Fibroblast of peridontal ligament (primary cell): ENCODE results near the gene TVP23A.
"Not testable (repeated sequence)": the region's sequence is repeated elsewhere in the genome, so short reads cannot be mapped to it uniquely, and the experiment has no call there.

ENCODE experiments used
- DNase-seq: peaks from one replicate; pipeline ENCODE4 v3.0.0-alpha.2; 2010; ENCODE audit errors: extremely low read depth

Gene TVP23A

DNA sequence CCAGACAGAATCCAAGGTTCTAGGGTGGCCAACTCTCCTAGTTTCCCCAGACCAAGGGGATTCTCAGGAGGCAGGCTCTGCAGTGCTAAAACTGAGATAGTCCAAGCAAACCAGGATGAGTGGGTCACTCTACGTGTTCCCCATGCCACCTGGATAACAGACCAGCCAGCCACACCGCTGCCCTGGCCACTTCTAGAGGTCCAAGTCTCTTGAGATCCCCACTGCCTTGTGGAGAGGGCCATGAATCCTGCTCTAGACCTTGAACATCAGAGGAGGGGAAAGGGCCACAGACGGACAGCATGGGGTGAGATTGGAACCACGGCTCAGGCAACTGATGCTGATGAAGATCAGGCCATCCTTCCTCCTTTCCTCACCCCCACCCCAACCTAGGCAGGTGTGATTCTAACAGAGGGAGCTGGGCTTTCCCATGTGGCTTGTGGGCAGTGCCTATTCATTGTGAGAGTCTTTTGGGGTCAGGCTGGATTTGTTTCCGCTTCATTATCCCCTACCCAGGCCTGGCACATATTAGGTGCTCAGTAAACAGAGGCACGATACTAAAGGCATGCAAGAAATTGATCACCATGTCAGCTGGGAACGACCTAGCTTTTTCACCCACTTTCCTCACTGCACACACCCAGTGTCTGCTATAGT is 16.8 kb upstream of the TVP23A start:
- no peak for DNase-seq

DNA sequence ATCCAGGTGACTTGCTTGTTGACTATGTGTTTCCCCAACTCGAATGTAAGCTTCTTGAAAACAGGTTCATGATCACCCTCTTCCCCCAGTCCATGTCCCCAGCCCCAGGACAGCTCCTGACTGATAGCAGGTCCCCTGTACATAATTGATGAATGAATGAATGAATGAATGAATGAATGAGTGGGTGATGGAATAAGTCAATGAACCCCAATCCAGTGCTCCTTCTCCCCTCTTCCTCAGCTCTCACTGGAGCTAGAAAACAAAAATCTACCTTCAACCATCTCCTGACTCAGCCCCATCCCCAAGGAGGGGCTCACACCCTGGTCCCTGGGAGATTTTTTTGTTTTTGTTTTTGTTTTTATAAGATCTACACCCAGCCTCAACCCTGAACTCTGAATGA is 16.2 kb upstream of the TVP23A start:
- no peak for DNase-seq

DNA sequence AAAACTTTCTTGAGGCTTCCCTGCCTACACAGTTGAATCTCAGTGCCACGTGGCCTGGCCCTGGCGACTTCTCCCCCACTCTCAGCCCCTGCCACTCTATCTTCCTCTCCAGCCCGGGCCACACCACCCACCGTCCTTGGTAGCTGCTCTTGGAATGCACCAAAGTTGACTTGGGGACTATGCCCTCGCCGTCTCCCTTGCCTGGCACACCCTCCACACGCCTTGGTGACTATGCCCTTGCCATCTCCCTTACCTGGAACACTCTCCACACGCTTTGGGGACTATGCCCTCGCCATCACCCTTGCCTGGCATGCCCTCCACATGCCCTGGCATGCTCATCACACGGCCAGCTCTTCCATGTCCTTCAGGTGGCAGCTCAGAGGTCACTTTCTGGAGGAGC is 15.5 kb upstream of the TVP23A start:
- DNase-seq: no peak

DNA sequence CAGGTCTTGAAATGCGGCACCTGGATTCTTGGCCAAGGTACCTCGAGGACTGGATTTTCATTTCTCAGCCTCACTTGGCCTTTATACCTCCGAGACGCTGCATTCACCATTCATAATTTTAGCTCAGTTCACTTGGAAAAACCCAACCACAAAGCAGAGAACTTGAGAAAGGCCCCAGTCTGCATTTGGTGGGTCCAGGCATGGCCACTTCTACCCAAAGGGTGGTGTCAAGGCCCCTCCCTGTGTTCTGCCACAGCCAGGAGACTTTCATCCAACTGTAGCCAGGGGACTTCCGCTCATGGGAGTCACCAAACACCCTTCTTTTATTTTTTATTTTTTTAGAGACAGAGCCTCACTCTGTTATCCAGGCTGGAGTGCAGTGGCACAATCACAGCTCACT is 14.7 kb upstream of the TVP23A start:
- DNase-seq: no peak

DNA sequence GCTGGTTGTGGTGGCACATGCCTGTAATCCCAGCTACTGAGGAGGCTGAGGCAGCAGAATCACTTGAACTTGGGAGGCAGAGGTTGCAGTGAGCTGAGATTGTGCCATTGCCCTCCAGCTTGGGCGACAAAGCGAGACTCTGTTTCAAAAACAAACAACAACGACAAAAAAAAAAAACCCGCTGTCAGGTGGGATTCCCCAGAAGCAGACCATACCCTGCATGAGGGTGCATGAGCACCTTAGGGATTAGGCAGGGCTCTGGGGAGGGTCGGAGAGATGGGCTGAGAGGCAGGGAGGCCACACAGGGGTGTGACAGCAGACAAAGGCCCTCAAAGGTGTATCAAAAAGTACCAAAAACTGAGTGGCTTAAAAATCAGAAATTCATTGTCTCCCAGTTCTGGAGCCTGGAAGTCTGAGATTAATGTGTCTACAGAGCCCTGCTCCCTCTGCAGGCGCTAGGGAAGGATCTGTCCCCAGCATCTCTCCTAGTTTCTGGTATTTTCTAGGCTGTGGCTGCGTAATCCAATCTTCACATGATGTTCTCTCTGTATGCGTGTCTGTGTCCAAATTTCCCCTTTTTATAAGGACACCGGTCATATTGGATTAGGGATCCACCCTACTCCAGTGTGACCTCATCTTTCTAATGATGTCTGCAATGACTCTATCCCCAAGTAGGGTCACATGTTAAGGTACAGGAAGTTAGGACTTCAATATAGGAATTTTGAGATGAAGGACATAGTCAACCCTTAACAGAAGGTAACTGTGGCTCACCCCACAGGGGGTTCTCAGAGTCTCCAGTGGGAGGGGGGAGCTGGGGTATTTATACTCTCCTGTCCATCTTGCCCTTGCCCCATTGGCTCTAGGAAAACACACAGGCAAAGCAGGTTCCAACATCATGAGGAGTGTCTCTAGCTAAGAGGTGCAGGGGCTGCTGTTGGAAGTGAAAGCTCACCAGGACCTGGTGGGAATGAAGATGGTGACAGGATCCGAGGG is 13.6 kb upstream of the TVP23A start:
- DNase-seq: no peak

DNA sequence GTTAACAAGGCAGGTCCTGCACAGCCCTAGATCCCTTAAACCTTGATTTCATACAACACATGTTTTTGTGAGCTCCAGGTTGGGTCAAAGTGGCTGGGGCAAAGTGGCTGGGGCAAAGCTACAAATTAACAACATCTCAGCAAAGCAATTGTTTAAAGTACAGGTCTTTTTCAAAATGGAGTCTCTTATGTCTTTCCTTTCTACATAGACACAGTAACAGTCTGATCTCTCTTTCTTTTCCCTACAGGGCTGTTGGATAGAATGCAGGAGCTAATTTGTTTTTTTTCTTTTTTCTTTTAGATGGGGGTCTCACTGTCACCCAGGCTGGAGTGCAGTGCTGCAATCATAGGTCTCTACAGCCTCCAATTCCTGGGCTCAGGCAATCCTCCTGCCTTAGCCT is 11.6 kb upstream of the TVP23A start:
- not testable (repeated sequence) for DNase-seq

DNA sequence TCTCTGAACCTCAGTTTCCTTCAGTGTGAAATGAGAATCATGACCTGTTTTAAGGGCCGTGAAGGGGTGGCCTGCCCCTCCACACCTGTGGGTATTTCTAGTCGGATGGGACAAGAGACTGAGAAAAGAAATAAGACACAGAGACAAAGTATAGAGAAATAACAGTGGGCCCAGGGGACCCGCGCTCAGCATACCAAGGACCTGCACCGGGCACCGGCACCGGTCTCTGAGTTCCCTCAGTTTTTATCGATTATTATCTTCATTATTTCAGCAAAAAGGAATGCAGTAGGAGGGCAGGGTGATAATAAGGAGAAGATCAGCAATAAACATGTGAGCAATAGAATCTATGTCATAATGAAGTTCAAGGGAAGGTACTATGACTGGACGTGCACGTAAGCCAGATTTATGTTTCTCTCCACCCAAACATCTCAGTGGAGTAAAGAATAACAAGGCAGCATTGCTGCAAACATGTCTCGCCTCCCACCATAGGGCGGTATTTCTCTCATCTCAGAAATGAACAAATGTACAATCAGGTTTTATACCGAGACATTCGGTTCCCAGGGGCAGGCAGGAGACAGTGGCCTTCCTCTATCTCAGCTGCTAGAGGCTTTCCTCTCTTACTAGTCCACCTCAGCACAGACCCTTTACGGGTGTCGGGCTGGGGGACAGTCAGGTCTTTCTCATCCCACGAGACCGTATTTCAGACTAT is 10.9 kb upstream of the TVP23A start:
- not testable (repeated sequence) for DNase-seq

DNA sequence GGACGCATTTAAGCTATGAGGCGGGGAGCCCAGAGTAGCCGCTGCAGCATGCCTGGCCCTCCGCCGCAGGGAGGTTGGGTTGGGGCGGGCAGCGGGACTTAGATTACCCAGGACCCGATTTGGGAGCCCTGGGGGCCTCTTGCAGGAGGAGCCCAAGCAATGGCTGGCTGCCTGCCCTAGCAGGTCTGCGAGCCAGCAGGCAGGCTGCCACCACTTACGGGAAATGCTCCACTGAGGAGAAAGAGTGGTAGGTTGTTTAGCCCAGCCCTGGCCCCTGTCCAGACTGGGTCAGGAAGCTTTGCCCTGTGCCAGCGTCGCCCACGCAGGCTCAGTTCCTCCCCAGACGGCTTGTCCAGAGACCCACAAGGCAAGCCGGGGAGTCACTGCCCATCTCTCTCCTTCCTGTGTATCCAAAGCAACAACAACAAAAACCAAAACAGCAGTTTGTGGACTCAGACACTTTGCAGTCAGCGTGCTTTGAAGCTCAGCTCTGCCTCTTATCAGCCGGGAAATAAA is 10.3 kb upstream of the TVP23A start:
- DNase-seq: peak; percentile 94

DNA sequence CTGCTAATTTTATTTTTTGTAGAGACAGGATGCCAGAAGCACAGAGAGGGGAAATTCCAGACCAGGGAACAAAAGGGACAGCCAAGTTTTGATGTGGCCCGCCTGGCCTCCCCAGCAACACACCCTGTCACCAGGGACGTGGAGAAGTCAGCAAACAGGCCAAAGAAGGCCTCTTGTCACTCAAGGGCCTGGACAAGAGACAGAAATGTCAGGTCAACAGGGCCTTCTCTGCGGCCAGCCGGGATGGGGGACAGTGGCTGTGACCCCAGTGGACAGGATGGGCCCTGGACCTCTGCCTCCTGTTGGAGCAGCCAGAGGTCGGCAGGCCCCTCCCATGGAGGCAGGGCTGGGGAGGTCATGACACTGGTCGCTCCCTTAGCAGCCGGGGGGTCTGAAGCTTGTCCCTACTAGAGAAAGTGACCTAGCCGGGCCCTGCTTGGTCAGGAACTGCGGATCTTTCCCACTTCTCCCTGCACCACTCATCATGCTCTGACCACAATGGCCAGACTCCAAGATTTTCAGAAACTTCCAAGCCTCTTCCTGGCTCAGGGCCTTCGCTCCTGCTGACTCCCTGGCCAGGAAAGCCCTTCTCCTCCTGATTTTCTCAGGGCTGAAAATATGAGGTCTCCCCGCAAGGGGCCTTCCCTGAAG is 9.2 kb upstream of the TVP23A start:
- peak; percentile 96 for DNase-seq

DNA sequence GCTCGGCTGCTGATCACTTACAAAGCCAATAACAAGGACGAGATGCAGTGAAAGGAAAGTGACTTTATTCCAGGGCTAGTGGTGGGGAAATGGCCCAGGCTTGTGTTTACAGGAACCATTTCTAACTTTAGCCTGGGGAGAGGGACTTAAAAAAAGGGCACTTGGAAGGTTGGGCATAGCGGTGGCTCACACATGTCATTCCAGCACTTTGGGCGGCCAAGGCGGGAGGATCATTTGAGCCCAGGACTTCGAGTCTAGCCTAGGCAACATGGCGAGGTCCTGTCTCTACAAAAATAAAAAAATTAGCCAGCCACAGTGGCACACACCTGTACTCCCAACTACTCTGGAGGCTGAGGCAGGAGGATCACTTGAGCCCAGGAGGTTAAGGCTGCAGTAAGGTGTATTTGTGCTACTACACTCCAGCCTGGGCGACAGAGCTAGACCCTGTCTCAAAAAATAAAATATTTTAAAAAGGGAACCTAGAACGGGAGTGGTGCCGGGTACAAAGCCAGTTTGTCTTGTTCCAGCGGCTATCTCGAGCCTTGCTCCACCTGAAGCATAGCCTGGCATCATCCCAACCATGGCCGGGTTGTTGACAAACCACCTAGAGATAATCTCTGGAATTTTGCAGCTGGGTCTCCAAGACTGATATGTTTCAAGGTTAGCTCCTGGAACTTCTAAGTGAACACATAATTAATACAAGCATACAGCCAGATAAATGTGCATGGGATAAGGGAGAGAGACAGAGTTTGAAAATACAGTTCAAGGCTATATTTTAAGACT is 5.7 kb upstream of the TVP23A start:
- DNase-seq: no peak

DNA sequence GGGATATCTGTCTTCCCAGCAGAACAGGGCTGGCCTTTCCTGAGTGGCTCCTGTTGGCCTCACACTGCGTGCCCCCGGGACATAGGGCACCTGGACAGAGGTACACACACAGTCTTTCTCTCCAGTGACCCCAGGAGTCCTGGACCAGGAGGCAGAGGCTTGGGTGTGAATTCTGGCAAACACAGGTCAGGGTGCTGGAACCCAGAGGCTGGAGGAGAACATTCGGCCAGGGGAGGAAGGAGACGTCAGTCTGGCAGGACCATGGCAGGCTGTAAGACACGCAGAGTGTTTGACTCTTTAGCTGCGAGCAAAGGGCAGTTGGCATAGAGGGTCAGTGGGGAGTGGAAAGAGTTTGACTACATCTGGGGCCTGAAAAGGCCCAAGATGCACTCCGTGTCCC is 4.1 kb upstream of the TVP23A start:
- no peak for DNase-seq

DNA sequence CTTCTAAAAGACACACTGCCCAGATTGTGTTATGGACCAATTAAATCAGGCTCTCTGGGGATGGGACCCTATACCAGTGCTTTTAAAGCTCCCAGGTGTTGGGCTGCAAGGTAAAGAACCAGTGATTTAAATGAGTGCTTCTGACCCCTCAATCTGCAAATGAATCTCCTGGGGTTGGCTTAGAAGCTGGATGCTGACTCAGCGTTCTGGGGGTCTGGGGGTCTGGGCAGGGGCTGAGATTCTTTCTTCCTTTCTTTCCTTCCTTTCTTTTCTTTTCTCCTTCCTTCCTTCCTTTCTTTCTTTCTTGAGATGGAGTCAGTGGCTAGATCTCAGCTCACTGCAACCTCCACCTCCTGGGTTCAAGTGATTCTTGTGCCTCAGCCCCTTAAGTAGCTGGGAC is 2.0 kb upstream of the TVP23A start:
- DNase-seq: no peak

DNA sequence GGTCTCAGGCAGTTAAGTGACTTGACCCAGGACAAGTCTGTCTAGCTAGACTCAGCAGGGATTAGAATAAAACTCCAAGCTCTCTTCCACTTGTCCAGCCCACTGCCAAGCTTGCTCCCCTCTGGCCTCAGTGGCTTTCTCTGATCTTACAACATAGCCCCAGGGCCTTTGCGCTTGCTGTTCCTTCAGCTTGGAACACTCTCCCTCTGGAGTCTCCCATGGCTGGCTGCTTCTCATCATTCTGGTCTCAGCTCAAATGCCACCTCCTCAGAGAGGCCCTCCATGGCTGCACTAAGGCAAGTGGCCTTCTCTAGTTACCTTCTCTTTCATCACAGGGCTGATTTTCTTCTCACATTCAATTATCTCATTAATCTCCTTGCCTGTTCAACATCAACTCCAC is 1.1 kb downstream of the TVP23A start:
- DNase-seq: no peak

DNA sequence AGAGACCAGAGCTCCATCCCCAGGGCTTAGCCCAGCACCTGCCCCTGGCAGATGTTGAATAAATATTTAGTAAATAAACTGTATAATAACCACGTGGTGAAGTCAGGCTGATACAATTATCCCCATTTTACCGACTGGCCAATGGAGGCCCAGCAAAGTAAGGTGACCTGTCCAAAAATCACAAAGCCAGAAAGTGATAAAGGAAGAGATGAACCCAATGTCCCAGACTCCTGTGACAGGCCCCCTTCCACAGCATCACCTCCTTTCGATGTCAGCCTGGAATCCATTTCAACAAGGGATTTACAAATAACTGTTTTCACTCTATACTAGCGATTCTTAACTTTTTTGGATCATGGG is 5.5 kb downstream of the TVP23A start:
- no peak for DNase-seq

DNA sequence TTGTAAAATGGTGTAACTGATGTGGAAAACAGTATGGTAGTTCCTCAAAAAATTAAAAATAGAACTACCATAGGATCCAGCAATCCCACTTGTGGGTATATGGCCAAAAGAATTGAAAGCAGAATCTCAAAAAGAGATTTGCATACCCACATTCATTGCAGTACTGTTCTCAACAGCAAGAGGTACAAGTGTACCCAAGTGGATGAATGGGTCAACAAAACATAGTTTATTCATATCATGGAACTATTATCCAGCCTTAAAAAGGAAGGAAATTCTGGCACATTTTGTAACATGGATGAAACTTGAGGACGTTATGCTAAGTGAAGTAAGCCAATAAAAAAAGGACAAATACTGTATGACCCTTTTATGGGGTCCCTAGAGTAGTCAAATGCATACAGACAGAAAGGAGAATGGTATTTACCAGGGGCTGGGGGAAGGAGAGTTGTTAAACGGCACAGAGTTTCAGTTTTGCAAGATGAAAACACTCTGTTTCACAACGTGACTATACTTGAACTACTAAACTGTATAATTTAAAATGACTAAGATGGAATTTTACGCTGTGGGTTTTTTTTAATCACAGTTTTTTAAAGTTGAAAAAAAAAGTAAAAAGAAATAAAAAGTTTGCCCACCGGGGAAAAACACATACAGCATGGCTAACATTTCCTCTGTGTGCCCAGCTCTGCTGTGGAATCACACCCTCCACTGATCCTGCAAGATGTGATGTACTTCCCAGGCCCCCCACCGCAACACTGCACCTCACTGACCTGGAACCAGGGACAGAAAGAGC is 6.1 kb downstream of the TVP23A start:
- peak; percentile 39 for DNase-seq

DNA sequence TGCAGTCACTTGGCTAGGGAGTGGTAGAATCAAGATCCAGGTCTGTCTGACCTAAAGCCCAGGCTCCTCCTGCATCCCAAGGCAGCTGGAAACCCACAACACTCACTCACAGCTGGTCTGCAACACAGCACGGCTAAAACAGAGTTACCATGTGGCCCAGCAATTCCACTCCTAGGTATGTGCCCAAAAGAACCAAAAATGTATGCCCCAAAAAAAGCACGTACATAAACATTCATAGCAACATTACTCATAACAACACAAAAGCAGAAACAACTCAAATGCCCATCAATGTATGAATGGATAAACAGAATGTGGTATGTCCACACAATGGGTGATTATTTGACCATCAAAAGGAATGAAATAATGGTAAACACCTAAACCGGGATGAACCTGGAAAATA is 8.9 kb downstream of the TVP23A start:
- no peak for DNase-seq

DNA sequence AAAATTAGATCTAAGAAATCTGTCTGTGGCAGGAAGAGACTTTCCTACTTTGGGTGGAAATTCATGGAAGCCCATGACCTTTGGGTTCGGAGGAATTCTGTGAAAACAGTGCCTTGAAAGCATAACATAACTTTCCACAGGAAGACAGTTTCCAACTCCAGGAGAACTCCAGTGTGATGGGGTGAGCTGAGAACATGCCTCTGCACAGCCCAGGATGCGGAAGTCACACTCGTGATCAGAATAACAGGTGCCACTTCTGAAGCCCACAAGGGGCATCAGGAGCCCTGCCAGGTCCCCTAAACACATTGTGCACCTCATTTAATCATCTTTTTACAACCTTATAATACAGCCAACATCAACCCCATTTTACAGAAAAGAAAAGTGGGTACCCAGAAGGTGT is 9.7 kb downstream of the TVP23A start:
- no peak for DNase-seq

DNA sequence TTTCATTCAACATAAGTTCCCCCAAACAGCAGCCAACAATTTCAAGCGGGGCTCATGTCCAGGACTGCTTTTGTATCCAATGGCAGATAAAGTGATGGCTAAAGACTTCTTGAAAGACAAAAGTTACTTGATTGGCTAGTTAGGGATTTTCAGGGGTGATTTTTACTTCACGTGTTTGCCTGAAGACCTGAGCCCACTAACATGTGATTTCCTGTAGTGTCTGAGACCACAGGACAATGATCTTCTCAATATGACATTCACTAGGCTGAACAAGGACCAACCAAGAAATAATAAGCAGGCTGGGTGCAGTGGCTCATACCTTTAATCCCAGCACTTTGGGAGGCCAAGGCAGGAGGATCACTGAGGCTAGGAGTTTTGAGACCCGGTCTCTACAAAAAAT is 10.4 kb downstream of the TVP23A start:
- no peak for DNase-seq

DNA sequence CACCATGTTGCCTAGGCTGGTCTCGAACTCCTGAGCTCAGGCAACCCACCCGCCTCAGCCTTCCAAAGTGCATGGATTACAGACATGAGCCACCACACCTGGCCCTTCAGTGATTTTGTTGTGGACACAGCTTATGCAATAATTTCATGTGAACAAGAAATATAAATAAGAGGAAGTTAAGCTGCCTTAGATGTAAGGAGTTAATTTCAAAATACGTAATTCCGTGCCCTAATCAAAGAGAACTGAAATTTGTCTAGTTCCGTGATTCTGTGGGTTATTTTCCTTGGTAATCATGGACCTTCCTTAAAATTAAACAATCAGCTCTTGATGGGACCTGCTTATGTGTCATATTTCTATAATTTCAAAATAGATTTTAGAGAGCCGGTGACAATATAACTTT is 11.9 kb downstream of the TVP23A start:
- DNase-seq: no peak

DNA sequence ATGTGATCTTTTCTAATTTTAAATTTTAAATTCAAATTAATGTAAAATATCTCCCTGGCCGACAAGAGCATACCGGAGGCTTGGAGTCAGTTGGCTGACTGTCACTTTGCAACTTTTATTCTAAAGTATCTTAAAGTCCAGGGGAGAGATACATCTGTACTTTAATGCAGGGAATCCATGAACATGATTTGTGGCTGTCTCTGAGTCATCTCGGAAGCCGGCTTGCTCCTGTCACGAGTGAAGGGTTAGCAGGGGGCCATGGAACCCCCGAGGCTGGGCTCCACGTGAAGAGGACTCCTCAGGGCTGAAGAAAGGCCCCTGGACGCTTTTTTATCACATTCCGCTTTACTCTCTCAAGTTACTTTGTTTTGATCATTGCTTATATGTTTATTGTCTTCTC is 13.3 kb downstream of the TVP23A start:
- no peak for DNase-seq
